Hepatocyte (in vitro differentiated cells): ENCODE data around the gene PACS1.

Source experiments
- CTCF ChIP-seq: fragments of 200-600 bp; sonication (generic); IDR thresholded peaks from 2 replicates; pipeline ENCODE4 v1.5.1; 2016; ENCODE audit warnings: antibody characterized with exemption, mild to moderate bottlenecking; ENCODE audit not compliant: poor library complexity
- EZH2phosphoT487 ChIP-seq: fragments of 200-600 bp; sonication (generic); IDR thresholded peaks from one replicate; pipeline ENCODE4 v1.6.1; 2018; ENCODE audit warnings: antibody characterized with exemption, mild to moderate bottlenecking, low read depth, moderate library complexity; ENCODE audit not compliant: unreplicated experiment, severe bottlenecking

DNA sequence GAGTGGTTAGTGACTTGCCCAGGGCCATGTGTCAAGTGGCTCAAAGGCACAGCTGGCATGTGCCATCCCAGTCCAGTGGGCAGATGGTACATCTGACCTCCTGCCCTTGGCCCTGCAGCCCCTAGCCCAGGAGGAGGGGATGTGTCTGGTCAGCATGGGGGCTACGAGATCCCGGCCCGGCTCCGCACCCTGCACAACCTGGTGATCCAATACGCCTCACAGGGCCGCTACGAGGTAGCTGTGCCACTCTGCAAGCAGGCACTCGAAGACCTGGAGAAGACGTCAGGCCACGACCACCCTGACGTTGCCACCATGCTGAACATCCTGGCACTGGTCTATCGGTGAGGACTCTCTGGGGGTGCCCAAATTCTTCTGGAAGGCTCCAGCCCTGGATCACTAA lies 192.6 kb downstream of the PACS1 start:
- TF ChIP-seq CTCF (no peak), EZH2phosphoT487 (no peak)
